ENCODE results near the gene SRRM2. TPM values are rescaled to one million over a fixed set of nuclear protein-coding genes. Genes with fewer than 3 reads are reported as not detected.
A peak's percentile ranks its signal among the peaks of the same experiment; 100 is the strongest.

The SRRM2 gene
- total RNA-seq, 1 experiment from 2014 or later: 617 TPM

DNA sequence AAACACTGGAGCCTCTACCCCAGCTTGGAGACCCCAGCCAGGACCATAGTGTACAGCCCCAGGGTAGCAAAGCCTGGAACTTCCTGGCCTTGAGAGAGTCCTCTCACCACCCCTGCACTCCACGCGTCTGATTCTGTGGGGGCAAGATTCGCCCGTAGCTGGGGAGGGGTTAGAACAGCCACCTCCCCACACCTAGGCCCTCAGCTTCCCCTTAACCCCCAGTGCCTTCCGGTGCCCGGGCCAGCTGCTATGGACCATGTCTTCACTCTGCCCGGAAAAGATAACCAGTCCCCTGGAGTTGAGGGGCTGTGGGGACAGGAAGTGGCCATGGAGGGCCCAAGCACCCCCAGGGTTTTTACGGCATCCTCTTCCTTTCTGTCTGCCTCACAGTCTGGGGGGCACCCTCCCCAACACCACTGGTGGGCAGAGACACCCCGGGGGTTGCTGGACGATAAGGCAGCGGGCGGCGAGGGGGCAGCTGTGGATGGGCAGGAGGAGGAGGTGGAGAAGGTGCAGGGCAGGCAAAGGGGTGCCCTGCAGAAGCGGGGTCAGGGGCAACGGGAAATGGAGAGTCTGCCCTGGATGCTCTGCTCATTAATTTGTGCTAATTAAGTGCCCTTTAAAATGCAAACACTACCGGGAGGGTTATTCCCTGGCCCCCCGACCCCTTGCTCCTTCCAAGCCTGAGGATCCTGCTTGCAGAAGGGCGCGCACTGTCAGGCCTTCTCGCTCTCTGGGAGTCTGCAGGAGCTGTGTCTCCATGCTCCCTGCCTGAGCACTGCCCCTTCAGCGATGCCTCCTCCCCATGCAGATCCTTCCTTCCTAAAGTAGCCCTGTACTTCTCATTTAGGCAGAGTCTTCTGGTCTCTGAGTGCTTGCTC lies 34.8 kb upstream of the SRRM2 start:
- H3K4me1 ChIP-seq (ENCODE audit: control insufficient read depth, insufficient read depth, low read length): peaks cover 21% of the 10 kb centered on the region
- no peaks in the 10 kb centered on the region for H3K27me3 ChIP-seq (ENCODE audit: control insufficient read depth, insufficient read depth, low read length)
- no peak for TF ChIP-seq TCF7L2 (IDR thresholded peaks at IDR 0.05; ENCODE audit: low read depth, low read length)
- TF ChIP-seq, protein P1, sequence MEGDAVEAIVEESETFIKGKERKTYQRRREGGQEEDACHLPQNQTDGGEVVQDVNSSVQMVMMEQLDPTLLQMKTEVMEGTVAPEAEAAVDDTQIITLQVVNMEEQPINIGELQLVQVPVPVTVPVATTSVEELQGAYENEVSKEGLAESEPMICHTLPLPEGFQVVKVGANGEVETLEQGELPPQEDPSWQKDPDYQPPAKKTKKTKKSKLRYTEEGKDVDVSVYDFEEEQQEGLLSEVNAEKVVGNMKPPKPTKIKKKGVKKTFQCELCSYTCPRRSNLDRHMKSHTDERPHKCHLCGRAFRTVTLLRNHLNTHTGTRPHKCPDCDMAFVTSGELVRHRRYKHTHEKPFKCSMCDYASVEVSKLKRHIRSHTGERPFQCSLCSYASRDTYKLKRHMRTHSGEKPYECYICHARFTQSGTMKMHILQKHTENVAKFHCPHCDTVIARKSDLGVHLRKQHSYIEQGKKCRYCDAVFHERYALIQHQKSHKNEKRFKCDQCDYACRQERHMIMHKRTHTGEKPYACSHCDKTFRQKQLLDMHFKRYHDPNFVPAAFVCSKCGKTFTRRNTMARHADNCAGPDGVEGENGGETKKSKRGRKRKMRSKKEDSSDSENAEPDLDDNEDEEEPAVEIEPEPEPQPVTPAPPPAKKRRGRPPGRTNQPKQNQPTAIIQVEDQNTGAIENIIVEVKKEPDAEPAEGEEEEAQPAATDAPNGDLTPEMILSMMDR (IDR thresholded peaks at IDR 0.05): no peak
- TF ChIP-seq SIN3A (IDR thresholded peaks at IDR 0.05; ENCODE audit: borderline replicate concordance, insufficient read depth, low read depth, low read length): no peak
- no peak for TF ChIP-seq POLR2AphosphoS5 (IDR thresholded peaks at IDR 0.05; ENCODE audit: low read depth, low read length)
- TF ChIP-seq, protein P2, sequence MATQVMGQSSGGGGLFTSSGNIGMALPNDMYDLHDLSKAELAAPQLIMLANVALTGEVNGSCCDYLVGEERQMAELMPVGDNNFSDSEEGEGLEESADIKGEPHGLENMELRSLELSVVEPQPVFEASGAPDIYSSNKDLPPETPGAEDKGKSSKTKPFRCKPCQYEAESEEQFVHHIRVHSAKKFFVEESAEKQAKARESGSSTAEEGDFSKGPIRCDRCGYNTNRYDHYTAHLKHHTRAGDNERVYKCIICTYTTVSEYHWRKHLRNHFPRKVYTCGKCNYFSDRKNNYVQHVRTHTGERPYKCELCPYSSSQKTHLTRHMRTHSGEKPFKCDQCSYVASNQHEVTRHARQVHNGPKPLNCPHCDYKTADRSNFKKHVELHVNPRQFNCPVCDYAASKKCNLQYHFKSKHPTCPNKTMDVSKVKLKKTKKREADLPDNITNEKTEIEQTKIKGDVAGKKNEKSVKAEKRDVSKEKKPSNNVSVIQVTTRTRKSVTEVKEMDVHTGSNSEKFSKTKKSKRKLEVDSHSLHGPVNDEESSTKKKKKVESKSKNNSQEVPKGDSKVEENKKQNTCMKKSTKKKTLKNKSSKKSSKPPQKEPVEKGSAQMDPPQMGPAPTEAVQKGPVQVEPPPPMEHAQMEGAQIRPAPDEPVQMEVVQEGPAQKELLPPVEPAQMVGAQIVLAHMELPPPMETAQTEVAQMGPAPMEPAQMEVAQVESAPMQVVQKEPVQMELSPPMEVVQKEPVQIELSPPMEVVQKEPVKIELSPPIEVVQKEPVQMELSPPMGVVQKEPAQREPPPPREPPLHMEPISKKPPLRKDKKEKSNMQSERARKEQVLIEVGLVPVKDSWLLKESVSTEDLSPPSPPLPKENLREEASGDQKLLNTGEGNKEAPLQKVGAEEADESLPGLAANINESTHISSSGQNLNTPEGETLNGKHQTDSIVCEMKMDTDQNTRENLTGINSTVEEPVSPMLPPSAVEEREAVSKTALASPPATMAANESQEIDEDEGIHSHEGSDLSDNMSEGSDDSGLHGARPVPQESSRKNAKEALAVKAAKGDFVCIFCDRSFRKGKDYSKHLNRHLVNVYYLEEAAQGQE (IDR thresholded peaks at IDR 0.05; ENCODE audit: insufficient read depth in 1 of 2, low read depth in 2 of 2, low read length in 1 of 2): no peak
- intact Hi-C loops (cut with micrococcal nuclease; ENCODE audit: unreplicated experiment): no loop called here
- no peaks in the 10 kb centered on the region for H3K36me3 ChIP-seq (ENCODE audit: control insufficient read depth, insufficient read depth, low read length)
- BruUV-seq (replicated peaks): no TSS peak
- no peaks in the 10 kb centered on the region for H3K9me3 ChIP-seq (ENCODE audit: control insufficient read depth, insufficient read depth, low read depth, low read length)
- CTCF ChIA-PET: no interaction called here
- H3K4me3 ChIP-seq (ENCODE audit: low read depth in 2 of 2, low read length in 2 of 2): no peak overlapping the region
- H3K27ac ChIP-seq (ENCODE audit: low read length): no peak overlapping the region
- in situ Hi-C loops (cut with HindIII; ENCODE audit: low pct_unique_long_range_greater_than_20kb, low sequenced_read_pairs): no loop called here
- no peak for ATAC-seq
- POLR2A ChIA-PET: no interaction called here
- DNase-seq (ENCODE audit: low read depth, low spot score): no peak

DNA sequence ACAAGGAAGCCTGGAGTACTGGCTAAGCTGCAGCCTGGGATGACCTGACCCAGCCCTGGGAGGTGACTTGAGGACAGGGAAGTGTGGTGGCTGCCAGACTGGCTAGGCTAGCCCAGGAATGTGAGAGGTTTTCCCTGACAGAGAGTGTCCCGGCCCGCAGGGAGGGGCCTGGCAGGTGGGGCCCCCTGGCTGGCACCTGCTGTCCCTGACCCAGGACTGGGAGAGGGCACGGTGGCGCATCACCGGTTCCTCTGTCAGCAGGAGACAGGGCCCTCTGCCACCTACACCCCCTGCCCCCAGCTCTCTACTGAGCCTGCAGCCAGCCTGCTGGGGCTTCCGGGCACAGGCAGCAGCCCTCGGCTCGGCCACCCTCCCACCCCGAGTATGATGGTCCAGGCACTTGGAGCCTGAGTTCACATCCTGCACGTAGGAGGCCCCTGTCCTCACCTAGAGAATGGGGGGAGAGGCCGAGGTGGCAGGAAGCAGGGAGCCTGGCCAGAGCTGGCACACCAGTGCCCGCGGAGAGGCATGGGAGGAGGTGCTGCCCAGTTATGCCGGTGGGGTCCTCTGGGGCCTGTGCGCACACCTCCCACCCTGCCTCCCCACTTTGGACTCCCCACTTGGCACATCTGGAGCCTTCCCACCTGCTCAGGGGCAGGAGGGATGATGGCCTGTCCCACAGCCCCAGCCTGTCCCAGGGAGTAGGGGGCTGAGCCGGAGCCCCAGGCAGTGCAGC lies 32.9 kb upstream of the SRRM2 start:
- no peaks in the 10 kb centered on the region for H3K36me3 ChIP-seq (ENCODE audit: control insufficient read depth, insufficient read depth, low read length)
- ATAC-seq (no peak), DNase-seq (ENCODE audit: low read depth, low spot score) (no peak)
- BruUV-seq (replicated peaks): no TSS peak
- POLR2A ChIA-PET: no interaction called here
- intact Hi-C loops (cut with micrococcal nuclease; ENCODE audit: unreplicated experiment): no loop called here
- H3K4me3 ChIP-seq (ENCODE audit: low read depth in 2 of 2, low read length in 2 of 2): peak overlapping the region; percentile 52 to 57
- H3K9me3 ChIP-seq (ENCODE audit: control insufficient read depth, insufficient read depth, low read depth, low read length): no peaks in the 10 kb centered on the region
- H3K27me3 ChIP-seq (ENCODE audit: control insufficient read depth, insufficient read depth, low read length): no peaks in the 10 kb centered on the region
- CTCF ChIA-PET: interaction anchor here (0.6 kb wide), 1 partner anchor 200 kb away, joined by 3 read pairs; no protein-coding TSS in a partner anchor
- TF ChIP-seq POLR2AphosphoS5 (IDR thresholded peaks at IDR 0.05; ENCODE audit: low read depth, low read length): no peak
- TF ChIP-seq, protein P2 (IDR thresholded peaks at IDR 0.05; ENCODE audit: insufficient read depth in 1 of 2, low read depth in 2 of 2, low read length in 1 of 2): no peak
- H3K4me1 ChIP-seq (ENCODE audit: control insufficient read depth, insufficient read depth, low read length): peaks cover 21% of the 10 kb centered on the region
- in situ Hi-C loops (cut with HindIII; ENCODE audit: low pct_unique_long_range_greater_than_20kb, low sequenced_read_pairs): no loop called here
- peak overlapping the region; percentile 82 for H3K27ac ChIP-seq (ENCODE audit: low read length)

Data from Panc1 (cell line).